ENCODE data around the gene MLC1. TPM values are rescaled to one million over a fixed set of nuclear protein-coding genes. Genes with fewer than 3 reads are reported as not detected.

MLC1 gene
- total and polyA plus RNA-seq, 4 donors: 0.65 to 2.6 (median 0.77) TPM

DNA sequence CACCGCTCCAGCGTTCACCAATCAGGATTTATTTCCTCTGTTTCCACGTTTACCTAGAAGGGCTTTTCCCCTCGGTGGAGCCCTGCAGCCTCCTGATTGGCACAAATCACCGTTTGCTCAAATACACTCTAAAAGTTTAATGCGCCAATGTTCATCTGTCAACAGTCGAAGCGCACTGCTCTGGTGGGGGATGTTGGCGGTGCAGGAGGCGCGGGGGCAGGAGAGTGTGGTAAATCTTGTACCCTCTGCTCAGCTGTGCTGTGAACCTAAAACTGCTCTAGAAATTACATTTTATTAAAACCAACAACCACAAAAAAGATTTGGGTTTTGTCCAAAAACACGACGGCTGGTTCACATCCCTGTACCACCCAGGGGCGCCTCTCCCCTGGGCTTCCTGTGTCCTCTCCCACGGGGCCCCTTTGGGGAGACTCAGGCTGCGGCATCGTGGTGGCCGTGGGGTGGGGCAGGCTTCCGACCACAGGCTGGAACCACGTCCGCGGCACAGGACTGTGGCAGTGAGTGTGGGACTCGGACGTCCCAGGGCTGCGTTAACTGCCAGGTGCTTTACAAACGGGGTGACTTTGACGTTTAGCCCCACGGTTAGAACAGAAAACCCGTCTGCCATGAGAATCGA, 40.6 kb downstream of the MLC1 start:
- H3K27ac ChIP-seq (ENCODE audit: low read depth in 1 of 2, low read length in 1 of 2): no peak overlapping the region
- peaks cover 7 to 8% (median 8%) of the 10 kb centered on the region in 3 donors for H3K27me3 ChIP-seq (ENCODE audit: control insufficient read depth in 3 of 3, insufficient read depth in 3 of 3, low read length in 2 of 3)
- peaks cover 0 to 6% (median under 1%) of the 10 kb centered on the region in 4 donors for H3K9me3 ChIP-seq (ENCODE audit: control insufficient read depth in 4 of 4, insufficient read depth in 3 of 4, low read length in 3 of 4)
- no peak for DNase-seq
- H3K4me1 ChIP-seq (ENCODE audit: control insufficient read depth in 5 of 5, insufficient read depth in 5 of 5, low read length in 5 of 5): no peaks in the 10 kb centered on the region
- H3K4me3 ChIP-seq: no peak overlapping the region
- TF ChIP-seq CTCF (IDR thresholded peaks at IDR 0.05; ENCODE audit: control extremely low read depth, extremely low read depth): no peak
- no peak overlapping the region for H3K9ac ChIP-seq (ENCODE audit: insufficient read depth in 1 of 2, low read length in 2 of 2)
- no peak for ATAC-seq (ENCODE audit: insufficient read depth, low FRiP score)
- WGBS, 2 donors: 24 to 50% methylated on average over 30 of the region's 30 CpGs
- no peaks in the 10 kb centered on the region for H3K36me3 ChIP-seq (ENCODE audit: control insufficient read depth in 4 of 4, insufficient read depth in 4 of 4, low read length in 4 of 4)

DNA sequence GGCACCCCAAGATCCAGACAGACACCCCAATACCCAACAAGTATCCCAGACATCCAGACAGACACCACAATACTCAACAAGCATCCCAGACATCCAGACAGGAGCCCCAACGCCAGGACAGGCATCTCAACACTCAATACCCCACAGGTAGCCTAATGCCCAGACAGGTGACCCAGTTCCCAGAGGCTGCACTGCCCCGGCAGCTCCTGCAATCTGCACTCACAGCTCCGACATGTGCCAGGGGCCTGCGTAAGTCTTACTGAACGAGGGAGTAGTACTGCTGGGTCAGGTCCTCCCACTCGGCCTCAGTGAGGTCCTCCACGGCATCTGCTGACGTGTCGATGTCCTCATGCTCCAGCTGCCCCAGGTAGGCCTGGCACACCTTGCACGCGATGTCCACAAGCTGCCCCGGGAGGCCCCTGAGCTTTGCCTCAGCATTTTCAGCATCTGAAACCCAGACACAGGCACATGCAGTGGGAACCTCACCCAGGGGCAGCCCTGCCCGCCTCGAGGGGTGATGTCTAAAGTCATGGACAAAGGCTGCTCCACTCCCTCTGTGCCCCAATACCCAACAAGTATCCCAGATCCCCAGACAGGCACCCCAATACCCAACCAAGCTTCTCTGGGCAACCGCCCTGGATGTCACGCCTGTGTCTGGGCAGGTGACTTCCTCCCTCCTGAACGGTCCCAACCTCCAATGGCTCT, 43.7 kb downstream of the MLC1 start:
- Histone ChIP-seq H3K27me3 (ENCODE audit: control insufficient read depth in 3 of 3, insufficient read depth in 3 of 3, low read length in 2 of 3) (peaks cover 6 to 8% (median 7%) of the 10 kb centered on the region in 3 donors), H3K36me3 (ENCODE audit: control insufficient read depth in 4 of 4, insufficient read depth in 4 of 4, low read length in 4 of 4) (no peaks in the 10 kb centered on the region), H3K9me3 (ENCODE audit: control insufficient read depth in 4 of 4, insufficient read depth in 3 of 4, low read length in 3 of 4) (peaks cover 0 to 8% (median 1%) of the 10 kb centered on the region in 4 donors), H3K4me3 (no peak overlapping the region), H3K4me1 (ENCODE audit: control insufficient read depth in 5 of 5, insufficient read depth in 5 of 5, low read length in 5 of 5) (no peaks in the 10 kb centered on the region), H3K9ac (ENCODE audit: insufficient read depth in 1 of 2, low read length in 2 of 2) (no peak overlapping the region), H3K27ac (ENCODE audit: low read depth in 1 of 2, low read length in 1 of 2) (no peak overlapping the region)
- TF ChIP-seq CTCF (IDR thresholded peaks at IDR 0.05; ENCODE audit: control extremely low read depth, extremely low read depth): no peak
- no peak for ATAC-seq (ENCODE audit: insufficient read depth, low FRiP score)
- 83 to 84% methylated on average over 17 of the region's 17 CpGs for WGBS, 2 donors
- DNase-seq: no peak

- WGBS, 2 donors: 88 to 95% methylated on average over 7 of the region's 7 CpGs
- Histone ChIP-seq H3K9me3 (ENCODE audit: control insufficient read depth in 4 of 4, insufficient read depth in 3 of 4, low read length in 3 of 4) (peaks cover 0 to 8% (median 1%) of the 10 kb centered on the region in 4 donors), H3K27me3 (ENCODE audit: control insufficient read depth in 3 of 3, insufficient read depth in 3 of 3, low read length in 2 of 3) (peaks cover 0 to 8% (median 7%) of the 10 kb centered on the region in 3 donors), H3K9ac (ENCODE audit: insufficient read depth in 1 of 2, low read length in 2 of 2) (no peak overlapping the region), H3K36me3 (ENCODE audit: control insufficient read depth in 4 of 4, insufficient read depth in 4 of 4, low read length in 4 of 4) (no peaks in the 10 kb centered on the region), H3K27ac (ENCODE audit: low read depth in 1 of 2, low read length in 1 of 2) (no peak overlapping the region), H3K4me3 (no peak overlapping the region), H3K4me1 (ENCODE audit: control insufficient read depth in 5 of 5, insufficient read depth in 5 of 5, low read length in 5 of 5) (no peaks in the 10 kb centered on the region)
- ATAC-seq (ENCODE audit: insufficient read depth, low FRiP score) (no peak), DNase-seq (no peak)
- TF ChIP-seq CTCF (IDR thresholded peaks at IDR 0.05; ENCODE audit: control extremely low read depth, extremely low read depth): no peak
Observed at GRCh38 chr22:50040717-50041116, 44.5 kb downstream of the MLC1 start.

Data from lung (tissue), 12 donors.